Measurements from ENCODE around the gene KHNYN.

The KHNYN gene

GRCh38 chr14:24401810-24402702 is 27.7 kb upstream of the KHNYN start:
- TF ChIP-seq CTCF (IDR thresholded peaks at IDR 0.05; ENCODE audit: insufficient read depth, low read depth, low read length, missing control alignments) = no peak
- no peak overlapping the region for H3K4me3 ChIP-seq (ENCODE audit: low read length)
- DNase-seq (ENCODE audit: low read depth) = no peak

DNA sequence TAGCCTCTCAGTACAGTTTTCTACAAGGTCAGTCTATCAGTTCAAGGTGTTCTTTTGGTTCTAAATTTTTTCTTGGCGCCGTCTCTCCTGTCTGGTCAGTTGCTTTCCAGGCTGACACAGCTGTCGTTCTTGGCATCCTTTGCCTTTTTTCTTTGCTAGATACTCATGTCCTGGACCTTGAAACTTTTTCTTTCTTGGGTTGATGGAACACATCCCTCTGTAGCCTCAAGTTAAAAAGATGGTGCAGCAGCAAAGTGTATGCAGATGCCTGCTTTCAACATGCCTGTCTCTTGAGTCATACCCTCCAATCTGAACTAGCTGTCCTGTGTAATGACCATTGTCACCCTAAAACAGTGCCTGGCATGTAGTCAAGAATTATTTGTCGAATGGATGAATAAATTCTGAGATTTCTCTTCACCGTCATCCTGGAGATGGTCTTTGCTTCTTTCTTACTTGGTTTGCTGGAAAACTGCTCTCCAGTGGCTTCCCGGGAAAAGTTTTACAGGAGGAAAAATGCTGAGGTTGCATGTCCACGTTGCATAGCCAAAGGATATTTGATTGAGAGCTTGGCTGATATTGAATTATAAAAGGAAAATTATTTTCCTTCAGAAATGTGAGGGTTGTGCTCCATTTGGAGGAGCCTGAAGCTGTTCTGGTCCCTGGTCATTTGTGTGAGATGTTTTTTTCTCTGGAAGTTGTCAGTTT is 26.3 kb upstream of the KHNYN start:
- DNase-seq (ENCODE audit: low read depth) = peak; percentile 36
- TF ChIP-seq CTCF (IDR thresholded peaks at IDR 0.05; ENCODE audit: insufficient read depth, low read depth, low read length, missing control alignments) = no peak
- H3K4me3 ChIP-seq (ENCODE audit: low read length) = no peak overlapping the region

DNA sequence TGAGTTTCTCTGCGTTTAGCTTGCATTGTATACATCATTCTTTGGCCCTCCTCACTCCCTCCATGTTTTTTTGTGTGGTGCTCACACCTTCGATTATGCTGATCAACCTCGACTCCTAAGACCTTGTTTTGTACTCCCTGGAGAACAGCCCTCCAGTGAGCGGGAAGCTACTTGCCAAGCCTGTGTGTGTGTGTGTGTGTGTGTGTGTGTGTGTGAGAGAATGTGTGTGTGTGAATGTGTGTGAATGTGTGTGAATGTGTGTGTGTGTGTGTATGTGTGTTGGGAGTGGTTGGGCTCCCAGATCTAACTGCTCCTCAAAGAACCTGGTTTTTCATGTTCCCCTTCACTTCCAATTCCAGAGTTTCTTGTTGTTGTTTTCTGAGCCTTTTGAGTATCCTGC is 24.9 kb upstream of the KHNYN start:
- no peak for TF ChIP-seq CTCF (IDR thresholded peaks at IDR 0.05; ENCODE audit: insufficient read depth, low read depth, low read length, missing control alignments)
- DNase-seq (ENCODE audit: low read depth) = no peak
- no peak overlapping the region for H3K4me3 ChIP-seq (ENCODE audit: low read length)

- no peak for TF ChIP-seq CTCF (IDR thresholded peaks at IDR 0.05; ENCODE audit: insufficient read depth, low read depth, low read length, missing control alignments)
- H3K4me3 ChIP-seq (ENCODE audit: low read length) = no peak overlapping the region
- no peak for DNase-seq (ENCODE audit: low read depth)
Measured at GRCh38 chr14:24406416-24406815, 23.3 kb upstream of the KHNYN start.

DNA sequence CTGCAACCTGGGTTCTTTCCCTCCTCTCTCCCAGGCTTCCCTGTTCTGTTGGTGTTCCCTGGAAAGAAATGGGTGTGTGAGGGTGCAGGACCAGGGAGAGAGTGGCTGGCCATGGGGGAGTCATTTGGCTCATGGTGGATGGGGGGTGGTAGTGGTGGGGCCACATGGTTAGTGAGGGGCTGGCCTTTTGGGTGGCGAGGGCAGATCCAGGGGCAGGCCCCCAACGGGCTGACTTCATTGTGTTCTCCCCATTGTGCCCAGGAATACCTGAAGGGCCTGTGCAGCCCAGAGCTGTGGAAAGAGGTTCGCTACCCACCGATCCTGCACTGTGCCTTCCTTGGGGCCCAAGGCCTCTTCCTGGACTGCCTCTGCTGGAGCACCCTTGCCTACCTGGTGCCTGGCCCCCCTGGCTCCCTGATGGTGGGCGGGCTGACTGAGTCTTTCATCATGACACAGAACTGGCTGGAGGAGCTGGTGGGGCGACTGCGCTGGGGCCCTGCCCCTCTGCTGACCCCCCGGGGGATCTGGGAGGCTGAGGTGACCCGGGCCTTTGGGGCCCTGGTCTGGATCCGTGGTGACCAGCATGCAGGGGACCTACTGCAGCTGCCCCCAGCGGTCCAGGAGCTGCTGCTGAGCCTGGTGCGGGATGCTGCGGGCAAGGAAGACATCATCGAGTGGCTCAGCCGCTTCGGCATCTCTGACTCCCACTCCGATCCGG is 22.0 kb upstream of the KHNYN start:
- TF ChIP-seq CTCF (IDR thresholded peaks at IDR 0.05; ENCODE audit: insufficient read depth, low read depth, low read length, missing control alignments) = no peak
- no peak overlapping the region for H3K4me3 ChIP-seq (ENCODE audit: low read length)
- DNase-seq (ENCODE audit: low read depth) = no peak

GRCh38 chr14:24408764-24409163 is 21.0 kb upstream of the KHNYN start:
- no peak for TF ChIP-seq CTCF (IDR thresholded peaks at IDR 0.05; ENCODE audit: insufficient read depth, low read depth, low read length, missing control alignments)
- H3K4me3 ChIP-seq (ENCODE audit: low read length) = no peak overlapping the region
- no peak for DNase-seq (ENCODE audit: low read depth)
